ENCODE data around the gene CKS1B.

The CKS1B gene

GRCh38 chr1:154974102-154974807 lies at the start of gene CKS1B:
Gene CKS1B (plus strand): TSS chr1:154974681. CDS start chr1:154974746, 65 bp downstream.
- DNase-seq (ENCODE audit: low read depth in 3 of 3, low spot score in 1 of 3), result peak; percentile 86 to 93 (median 93)

- DNase-seq (ENCODE audit: low read depth in 3 of 3, low spot score in 1 of 3), result no peak
These were observed 48.9 kb upstream of the CKS1B start for GRCh38 chr1:154925335-154926170.

- DNase-seq (ENCODE audit: low read depth in 3 of 3, low spot score in 1 of 3), result no peak
These were observed 48.3 kb upstream of the CKS1B start for GRCh38 chr1:154926201-154926600.

GRCh38 chr1:154931940-154932487 lies 42.5 kb upstream of the CKS1B start:
- DNase-seq (ENCODE audit: low read depth in 3 of 3, low spot score in 1 of 3), result no peak

GRCh38 chr1:154934358-154934948 lies 40.0 kb upstream of the CKS1B start:
- DNase-seq (ENCODE audit: low read depth in 3 of 3, low spot score in 1 of 3), result no peak

- DNase-seq (ENCODE audit: low read depth in 3 of 3, low spot score in 1 of 3), result no peak
These were observed 38.5 kb upstream of the CKS1B start for GRCh38 chr1:154935749-154936554.

GRCh38 chr1:154936555-154937084 lies 37.9 kb upstream of the CKS1B start, which contains the start of gene PMVK:
Gene PMVK (minus strand): TSS chr1:154936719. CDS start chr1:154936685, 34 bp downstream.
- DNase-seq (ENCODE audit: low read depth in 3 of 3, low spot score in 1 of 3), result peak; percentile 83 to 89 (median 85)

GRCh38 chr1:154937085-154937987 lies 37.1 kb upstream of the CKS1B start:
- peak; percentile 64 to 73 (median 69) for DNase-seq (ENCODE audit: low read depth in 3 of 3, low spot score in 1 of 3)

- no peak for DNase-seq (ENCODE audit: low read depth in 3 of 3, low spot score in 1 of 3)
These were observed 36.5 kb upstream of the CKS1B start for GRCh38 chr1:154937988-154938386.

GRCh38 chr1:154938604-154939399 lies 35.7 kb upstream of the CKS1B start:
- no peak for DNase-seq (ENCODE audit: low read depth in 3 of 3, low spot score in 1 of 3)

- DNase-seq (ENCODE audit: low read depth in 3 of 3, low spot score in 1 of 3), result no peak
These were observed 34.3 kb upstream of the CKS1B start for GRCh38 chr1:154940213-154940560.

GRCh38 chr1:154940651-154941194 lies 33.8 kb upstream of the CKS1B start:
- DNase-seq (ENCODE audit: low read depth in 3 of 3, low spot score in 1 of 3), result no peak

- DNase-seq (ENCODE audit: low read depth in 3 of 3, low spot score in 1 of 3), result no peak
These were observed 33.0 kb upstream of the CKS1B start for GRCh38 chr1:154941333-154942013.

GRCh38 chr1:154943649-154944400 lies 30.7 kb upstream of the CKS1B start:
- DNase-seq (ENCODE audit: low read depth in 3 of 3, low spot score in 1 of 3), result no peak

GRCh38 chr1:154944401-154945159 lies 29.9 kb upstream of the CKS1B start:
- DNase-seq (ENCODE audit: low read depth in 3 of 3, low spot score in 1 of 3), result no peak

Data from stimulated activated CD4-positive, alpha-beta T cell treated with anti-CD3 and anti-CD28 coated beads, TNF-alpha, amount 100 ng/mL, for 1 hour (primary cell).